GM23248 (cell line): ENCODE measurements around the gene STMN1. TPM values are rescaled to one million over a fixed set of nuclear protein-coding genes. Genes with fewer than 3 reads are reported as not detected.
"Not testable (repeated sequence)": the region's sequence is repeated elsewhere in the genome, so short reads cannot be mapped to it uniquely, and the experiment has no call there.

Source experiments
- DNase-seq: peaks from one replicate; pipeline ENCODE4 v3.0.0-alpha.2; 2015
- H2AFZ ChIP-seq: fragments of 200-600 bp; sonication (generic); 2 replicates; pipeline ENCODE4 v1.6.1; 2016; ENCODE audit warnings: antibody characterized with exemption
- H3F3A ChIP-seq: fragments of 200-600 bp; sonication (generic); 2 replicates; pipeline ENCODE4 v1.6.1; 2016; ENCODE audit warnings: mild to moderate bottlenecking, antibody characterized with exemption, mixed run types; ENCODE audit not compliant: insufficient read depth
- H3K27ac ChIP-seq: fragments of 200-600 bp; sonication (generic); 2 replicates; pipeline ENCODE4 v1.5.1; 2016; ENCODE audit warnings: mild to moderate bottlenecking
- H3K27me3 ChIP-seq: fragments of 200-600 bp; sonication (generic); replicated peaks from 2 replicates; pipeline ENCODE4 v1.6.1; 2016; ENCODE audit warnings: mild to moderate bottlenecking; ENCODE audit not compliant: insufficient read depth
- H3K36me3 ChIP-seq: fragments of 200-600 bp; sonication (generic); 2 replicates; pipeline ENCODE4 v1.6.1; 2016; ENCODE audit warnings: low read depth, mild to moderate bottlenecking
- H3K4me1 ChIP-seq: fragments of 200-600 bp; sonication (generic); 2 replicates; pipeline ENCODE4 v1.6.1; 2016; ENCODE audit warnings: mild to moderate bottlenecking; ENCODE audit not compliant: insufficient read depth
- H3K4me2 ChIP-seq: fragments of 200-600 bp; sonication (generic); one replicate; pipeline ENCODE4 v1.6.1; 2016; ENCODE audit warnings: mild to moderate bottlenecking; ENCODE audit not compliant: unreplicated experiment
- H3K4me3 ChIP-seq: fragments of 200-600 bp; sonication (generic); 2 replicates; pipeline ENCODE4 v1.5.1; 2016; ENCODE audit warnings: mild to moderate bottlenecking
- H3K79me2 ChIP-seq: fragments of 200-600 bp; sonication (generic); 2 replicates; pipeline ENCODE4 v1.6.1; 2016; ENCODE audit warnings: mild to moderate bottlenecking; ENCODE audit not compliant: insufficient read depth
- H3K9ac ChIP-seq: fragments of 200-600 bp; sonication (generic); 2 replicates; pipeline ENCODE4 v1.6.1; 2016; ENCODE audit warnings: mild to moderate bottlenecking
- H3K9me2 ChIP-seq: fragments of 200-600 bp; sonication (generic); 2 replicates; pipeline ENCODE4 v1.6.1; 2016; ENCODE audit warnings: mixed run types, mild to moderate bottlenecking, moderate library complexity; ENCODE audit not compliant: insufficient read depth
- H3K9me3 ChIP-seq: fragments of 200-600 bp; sonication (generic); one replicate; pipeline ENCODE4 v1.6.1; 2017; ENCODE audit warnings: low read depth
- H4K20me1 ChIP-seq: fragments of 200-600 bp; sonication (generic); 2 replicates; pipeline ENCODE4 v1.6.0; 2016; ENCODE audit not compliant: insufficient read depth
- EZH2 ChIP-seq: fragments of 200-600 bp; sonication (generic); IDR thresholded peaks from 2 replicates; pipeline ENCODE4 v1.6.1; 2018; ENCODE audit warnings: antibody characterized with exemption, mild to moderate bottlenecking; ENCODE audit not compliant: insufficient read depth, poor library complexity, severe bottlenecking
- EZH2phosphoT487 ChIP-seq: fragments of 200-600 bp; sonication (generic); IDR thresholded peaks from 2 replicates; pipeline ENCODE4 v1.6.1; 2018; ENCODE audit warnings: antibody characterized with exemption, moderate library complexity, mild to moderate bottlenecking, low read depth; ENCODE audit not compliant: insufficient read depth
- WGBS, 2 experiments: methylation state at CpG; one replicate each; pipeline ENCODE4 v1.1.6; 2015 to 2017; ENCODE audit warnings: low lambda C conversion rate in 2 of 2, low coverage in 1 of 2; ENCODE audit errors: missing lambda C conversion rate in 2 of 2; 5-methylcytosine and 5-hydroxymethylcytosine counted together
- in situ Hi-C: fragments of 300-500 bp; cut with MboI; formaldehyde crosslinking; loops from 2 replicates; pipeline ENCODE4 v1.15.0; 2020
- polyA plus RNA-seq: library from polyadenylated mRNA; unstranded; fragments of >200 nt; fragmentation: Nextera tagmentation; extraction: Ambion mirVana; gene quantifications from 2 replicates; pipeline ENCODE4 v1.2.1, GENCODE V29; 2016
- total RNA-seq: library from RNA; depleted of rRNA; stranded (reverse); fragments of >200 nt; shearing (Covaris generic); gene quantifications from 2 replicates; pipeline ENCODE4 v1.2.3, GENCODE V29; 2014

STMN1 gene
- total and polyA plus RNA-seq, 2 experiments from 2014 or later: 45.2 to 301 TPM

DNA sequence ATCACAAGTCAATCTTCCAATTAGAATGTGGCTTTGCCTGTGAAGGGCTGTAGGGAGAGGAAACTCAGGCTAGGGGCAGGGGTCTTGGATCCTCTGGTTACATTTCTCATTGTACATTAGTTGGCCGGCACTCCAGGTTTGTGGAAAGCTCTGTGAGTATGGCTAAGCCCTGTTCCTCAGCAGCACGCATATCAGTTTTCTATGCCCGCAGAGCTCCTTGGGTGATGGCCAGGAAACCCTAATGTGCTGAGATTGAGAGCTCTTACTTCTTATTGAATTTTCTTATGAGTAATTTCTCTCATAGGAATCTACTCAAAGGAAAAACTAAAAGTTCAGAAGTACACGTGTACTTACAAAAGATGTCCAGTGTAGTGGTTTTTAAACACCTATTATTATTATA, 30.7 kb upstream of the STMN1 start:
- no peak overlapping the region for H3K9ac ChIP-seq
- H3K4me1 ChIP-seq: no peaks in the 10 kb centered on the region
- H3K27me3 ChIP-seq: no peaks in the 10 kb centered on the region
- H3K27ac ChIP-seq: no peak overlapping the region
- H3K79me2 ChIP-seq: no peaks in the 10 kb centered on the region
- no peak overlapping the region for H2AFZ ChIP-seq
- no peaks in the 10 kb centered on the region for H3K9me2 ChIP-seq
- no peaks in the 10 kb centered on the region for H3K9me3 ChIP-seq
- in situ Hi-C loops: no loop called here
- no peaks in the 10 kb centered on the region for H4K20me1 ChIP-seq
- WGBS, 2 experiments: 84 to 89% methylated on average over 4 of the region's 4 CpGs
- no peak for DNase-seq
- H3K36me3 ChIP-seq: no peaks in the 10 kb centered on the region
- H3K4me3 ChIP-seq: no peak overlapping the region
- TF ChIP-seq EZH2phosphoT487 (no peak), EZH2 (no peak)
- no peaks in the 10 kb centered on the region for H3F3A ChIP-seq
- H3K4me2 ChIP-seq: no peak overlapping the region

- 71 to 74% methylated on average over 13 of the region's 13 CpGs for WGBS, 2 experiments
- H4K20me1 ChIP-seq: no peaks in the 10 kb centered on the region
- no peaks in the 10 kb centered on the region for H3K9me3 ChIP-seq
- H3K27ac ChIP-seq: no peak overlapping the region
- no peaks in the 10 kb centered on the region for H3K36me3 ChIP-seq
- no peaks in the 10 kb centered on the region for H3K79me2 ChIP-seq
- no peak for DNase-seq
- no peak overlapping the region for H2AFZ ChIP-seq
- TF ChIP-seq EZH2 (no peak), EZH2phosphoT487 (no peak)
- no peak overlapping the region for H3K4me2 ChIP-seq
- no peaks in the 10 kb centered on the region for H3K4me1 ChIP-seq
- H3K27me3 ChIP-seq: 0 out of 2 replicates have a peak, but pooled peaks cover 3% of the 10 kb centered on the region
- in situ Hi-C loops: no loop called here
- H3K9ac ChIP-seq: no peak overlapping the region
- H3K4me3 ChIP-seq: no peak overlapping the region
- no peaks in the 10 kb centered on the region for H3F3A ChIP-seq
- no peaks in the 10 kb centered on the region for H3K9me2 ChIP-seq
Measured at GRCh38 chr1:25933479-25934365, 27.5 kb upstream of the STMN1 start.

GRCh38 chr1:25932811-25933400, 26.7 kb upstream of the STMN1 start:
- not testable (repeated sequence) for H4K20me1 ChIP-seq

DNA sequence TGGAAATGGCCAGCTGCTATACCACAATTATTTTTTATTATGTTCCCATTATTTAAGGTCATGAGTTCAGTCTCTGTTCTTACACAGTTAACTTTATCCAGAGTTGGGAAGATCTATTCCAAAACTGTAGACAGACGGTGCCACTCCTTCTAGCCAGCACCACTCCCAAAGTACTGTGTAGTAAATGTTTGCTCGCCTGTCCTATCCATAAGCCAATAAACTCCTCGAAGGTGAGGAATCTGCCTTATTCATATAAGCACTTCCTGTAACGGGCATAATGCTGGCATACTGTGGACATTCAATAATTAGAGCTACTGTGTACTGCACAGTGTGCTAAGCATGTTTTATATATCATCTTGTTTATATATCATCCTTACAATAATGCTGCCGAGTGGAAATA, 26.1 kb upstream of the STMN1 start:
- Histone ChIP-seq H3F3A (no peaks in the 10 kb centered on the region), H3K4me2 (no peak overlapping the region), H3K36me3 (no peaks in the 10 kb centered on the region), H3K27ac (no peak overlapping the region), H3K4me1 (no peaks in the 10 kb centered on the region), H3K9me2 (no peaks in the 10 kb centered on the region), H3K9ac (no peak overlapping the region), H3K4me3 (no peak overlapping the region), H4K20me1 (no peaks in the 10 kb centered on the region), H3K27me3 (0 out of 2 replicates have a peak, but pooled peaks cover 3% of the 10 kb centered on the region), H3K79me2 (no peaks in the 10 kb centered on the region), H3K9me3 (no peaks in the 10 kb centered on the region), H2AFZ (no peak overlapping the region)
- in situ Hi-C loops: no loop called here
- WGBS, 2 experiments: 58 to 62% methylated on average over 5 of the region's 5 CpGs
- DNase-seq: no peak
- no peak for TF ChIP-seq EZH2
- TF ChIP-seq EZH2phosphoT487: no peak

More at GRCh38 chr1:25932811-25933400, 26.7 kb upstream of the STMN1 start:
- H3K4me2 ChIP-seq, H3F3A ChIP-seq, H3K27me3 ChIP-seq, H3K4me3 ChIP-seq, H3K9me3 ChIP-seq, DNase-seq, H3K9me2 ChIP-seq, H3K27ac ChIP-seq, H3K79me2 ChIP-seq, H2AFZ ChIP-seq, H3K36me3 ChIP-seq, H3K9ac ChIP-seq, in situ Hi-C loops, H3K4me1 ChIP-seq: not testable (repeated sequence)
- WGBS, 2 experiments: 51 to 52% methylated on average over 12 of the region's 12 CpGs
